ENCODE results near the gene FANCC.

- no peak for TF ChIP-seq KDM5B (CRISPR knock-in tag; IDR thresholded peaks at IDR 0.05; ENCODE audit: borderline replicate concordance)
- TF ChIP-seq CTCF (CRISPR knock-in tag; IDR thresholded peaks at IDR 0.05) = no peak
- no peak for TF ChIP-seq TFDP2 (CRISPR knock-in tag; IDR thresholded peaks at IDR 0.05)
- no peak for TF ChIP-seq CEBPB (IDR thresholded peaks at IDR 0.05; ENCODE audit: borderline replicate concordance, low read depth, low read length)
- no peak for TF ChIP-seq ZHX1 (CRISPR knock-in tag; IDR thresholded peaks at IDR 0.05; ENCODE audit: low read depth)
- no peak for TF ChIP-seq POLR2A (IDR thresholded peaks at IDR 0.05; ENCODE audit: insufficient read depth in 1 of 2, low read depth in 2 of 2, low read length in 2 of 2)
- no peak for TF ChIP-seq WIZ (CRISPR knock-in tag; IDR thresholded peaks at IDR 0.05)
Observed at GRCh38 chr9:95071925-95072324, 245.6 kb downstream of the FANCC start.
